CD14-positive monocyte (primary cell): ENCODE results near the gene CHST12. TPM values are rescaled to one million over a fixed set of nuclear protein-coding genes. Genes with fewer than 3 reads are reported as not detected.

Experiments used
- DNase-seq, 3 donors: peaks; one replicate each; pipeline ENCODE4 v3.0.0-alpha.2; 2011 to 2022
- H2AFZ ChIP-seq: 2 replicates; pipeline ENCODE4 v1.6.0; 2012; ENCODE audit warnings: mild to moderate bottlenecking, low read depth, low read length, inconsistent platforms; ENCODE audit not compliant: insufficient read depth, poor library complexity, severe bottlenecking
- H3K27ac ChIP-seq, 2 donors: 1 replicate in 1 of 2; 2 replicates in 1 of 2; pipeline ENCODE4 v1.5.1; 2012 to 2013; ENCODE audit warnings: low read length in 2 of 2, control low read depth in 1 of 2, inconsistent platforms in 1 of 2, low read depth in 1 of 2, mild to moderate bottlenecking in 1 of 2
- H3K27me3 ChIP-seq, 2 donors: one replicate each; pipeline versions ENCODE4 v1.6.0 to v1.6.1; 2011 to 2013; ENCODE audit warnings: low read length in 2 of 2; ENCODE audit not compliant: control insufficient read depth in 2 of 2, insufficient read depth in 2 of 2
- H3K36me3 ChIP-seq, 2 donors: replicated peaks in 1 of 2; 1 replicate in 1 of 2; 2 replicates in 1 of 2; pipeline versions ENCODE4 v1.5.1 to v1.6.1; 2012 to 2013; ENCODE audit warnings: low read length in 2 of 2, control low read depth in 1 of 2, inconsistent platforms in 1 of 2, mild to moderate bottlenecking in 1 of 2; ENCODE audit not compliant: insufficient read depth in 2 of 2, control insufficient read depth in 1 of 2
- H3K4me1 ChIP-seq, 2 donors: 1 replicate in 1 of 2; 2 replicates in 1 of 2; pipeline versions ENCODE4 v1.5.1 to v1.6.1; 2012 to 2013; ENCODE audit warnings: low read length in 2 of 2, control low read depth in 1 of 2, inconsistent platforms in 1 of 2, mild to moderate bottlenecking in 1 of 2, moderate library complexity in 1 of 2; ENCODE audit not compliant: insufficient read depth in 2 of 2, control insufficient read depth in 1 of 2
- H3K4me2 ChIP-seq: replicated peaks from 2 replicates; pipeline ENCODE3; 2012; ENCODE audit warnings: low read length, moderate library complexity, mild to moderate bottlenecking; ENCODE audit not compliant: poor library complexity, severe bottlenecking; ENCODE audit errors: extremely low read depth
- H3K4me3 ChIP-seq, 3 experiments: fragments of 200-600 bp in 1 of 3; sonication (generic) in 1 of 3; replicated peaks in 1 of 3; 1 replicate in 2 of 3; 2 replicates in 1 of 3; pipeline ENCODE4 v1.5.1; 2011 to 2013; ENCODE audit warnings: low read length in 3 of 3, mild to moderate bottlenecking in 3 of 3, control low read depth in 2 of 3, low read depth in 2 of 3, inconsistent platforms in 1 of 3, moderate library complexity in 1 of 3
- H3K79me2 ChIP-seq: 2 replicates; pipeline ENCODE4 v1.6.0; 2012; ENCODE audit warnings: mild to moderate bottlenecking, control low read depth, inconsistent platforms, low read length, moderate library complexity; ENCODE audit not compliant: insufficient read depth
- H3K9ac ChIP-seq: 2 replicates; pipeline ENCODE4 v1.6.0; 2017; ENCODE audit warnings: low read length, mild to moderate bottlenecking; ENCODE audit not compliant: insufficient read depth, poor library complexity, severe bottlenecking
- H3K9me3 ChIP-seq, 2 donors: replicated peaks in 1 of 2; 1 replicate in 1 of 2; 2 replicates in 1 of 2; pipeline versions ENCODE4 v1.5.1 to v1.6.1; 2012 to 2013; ENCODE audit warnings: low read length in 2 of 2, control low read depth in 1 of 2; ENCODE audit not compliant: control insufficient read depth in 1 of 2, insufficient read depth in 1 of 2
- H4K20me1 ChIP-seq: 2 replicates; pipeline ENCODE4 v1.6.0; 2012; ENCODE audit warnings: mild to moderate bottlenecking, low read length, control low read depth, moderate library complexity; ENCODE audit not compliant: insufficient read depth
- H3K27ac Mint-ChIP-seq, 7 donors: one replicate each; pipeline ENCODE4 v1.8.0; 2020; ENCODE audit warnings: mild to moderate bottlenecking in 7 of 7, mixed read lengths in 7 of 7, moderate library complexity in 6 of 7, inconsistent platforms in 2 of 7
- H3K27me3 Mint-ChIP-seq, 3 donors: one replicate each; pipeline ENCODE4 v1.8.0; 2021 to 2022; ENCODE audit warnings: low read depth in 3 of 3, mild to moderate bottlenecking in 3 of 3, mixed read lengths in 3 of 3, moderate library complexity in 3 of 3, inconsistent platforms in 1 of 3
- H3K36me3 Mint-ChIP-seq, 2 donors: one replicate each; pipeline ENCODE4 v1.8.0; 2020; ENCODE audit warnings: mixed read lengths in 2 of 2, inconsistent platforms in 1 of 2, mild to moderate bottlenecking in 1 of 2
- H3K4me1 Mint-ChIP-seq: one replicate; pipeline ENCODE4 v1.8.0; 2020; ENCODE audit warnings: mild to moderate bottlenecking, mixed read lengths
- H3K4me3 Mint-ChIP-seq, 2 donors: one replicate each; pipeline ENCODE4 v1.8.0; 2020; ENCODE audit warnings: mild to moderate bottlenecking in 2 of 2, mixed read lengths in 2 of 2, moderate library complexity in 1 of 2
- H3K9me3 Mint-ChIP-seq, 7 donors: one replicate each; pipeline ENCODE4 v1.8.0; 2020 to 2022; ENCODE audit warnings: mixed read lengths in 7 of 7, mild to moderate bottlenecking in 6 of 7, moderate library complexity in 6 of 7, inconsistent platforms in 2 of 7
- CTCF ChIP-seq: fragments of 200-600 bp; IDR thresholded peaks from one replicate; pipeline ENCODE4 v1.8.0; 2022; ENCODE audit warnings: antibody characterized with exemption, mild to moderate bottlenecking
- WGBS: methylation state at CpG from one replicate; pipeline ENCODE4 v1.1.5; 2013; ENCODE audit warnings: missing lambda C conversion rate; ENCODE audit not compliant: insufficient coverage; 5-methylcytosine and 5-hydroxymethylcytosine counted together
- intact Hi-C, 2 donors: fragments of 100-400 bp; cut with micrococcal nuclease; formaldehyde crosslinking; loops; one replicate each; pipeline versions ENCODE4 v1.15.0 to v1.15.1; 2023
- polyA plus RNA-seq, 3 donors: library from polyadenylated mRNA; depleted of rRNA in 1 of 3; unstranded in 2 of 3; stranded (reverse) in 1 of 3; fragments of 300-500 nt in 2 of 3; fragments of >200 nt in 1 of 3; fragmentation: Illumina TruSeq in 2 of 3; gene quantifications; 1 replicate in 2 of 3; 2 replicates in 1 of 3; pipeline ENCODE4 v1.2.3, GENCODE V29; 2012 to 2021

CHST12 gene
- polyA plus RNA-seq, 3 donors: 5.8 to 10.6 (median 7.5) TPM

DNA sequence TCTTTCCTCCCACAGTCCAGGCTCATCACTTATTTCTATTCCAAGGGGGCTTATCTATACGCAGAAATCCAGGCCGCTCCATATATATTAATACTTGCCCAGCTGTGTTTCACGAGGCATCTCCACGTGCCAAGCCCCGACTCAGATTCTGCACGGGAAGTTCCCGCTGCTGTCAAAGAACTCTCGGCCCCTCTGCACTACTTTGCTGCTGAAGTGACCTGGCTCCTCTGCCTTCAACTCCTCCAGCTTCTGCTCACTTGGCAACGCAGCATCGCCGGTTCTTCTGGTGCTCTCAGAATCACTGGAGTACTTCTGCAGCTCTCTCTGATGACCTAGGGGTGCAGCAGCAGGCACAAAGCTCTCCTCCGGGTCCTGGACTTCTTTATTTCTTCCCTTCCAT, 9.7 kb upstream of the CHST12 start:
- H3K36me3 Mint-ChIP-seq: no peaks in the 10 kb centered on the region
- H3K9me3 ChIP-seq: no peaks in the 10 kb centered on the region
- TF ChIP-seq CTCF: no peak
- intact Hi-C loops: no loop called here
- peak overlapping the region in 3 of 7 donors; percentile 66 to 87 (median 83) for H3K27ac Mint-ChIP-seq
- no peak overlapping the region for H3K9ac ChIP-seq
- no peak for DNase-seq
- peaks cover 33% of the 10 kb centered on the region for H3K4me1 Mint-ChIP-seq
- H3K4me2 ChIP-seq: peak overlapping the region; percentile 41
- H3K9me3 Mint-ChIP-seq: peaks cover 0 to 2% (median 0%) of the 10 kb centered on the region in 7 donors
- peak overlapping the region; percentile 53 for H2AFZ ChIP-seq
- H3K27me3 ChIP-seq: no peaks in the 10 kb centered on the region
- H3K4me1 ChIP-seq: peaks cover 18% of the 10 kb centered on the region in 2 donors
- peak overlapping the region in 1 of 2 donors; percentile 41 for H3K27ac ChIP-seq
- WGBS: 62% methylated on average over 10 of the region's 12 CpGs
- no peaks in the 10 kb centered on the region for H3K36me3 ChIP-seq
- peak overlapping the region in 1 of 3 experiments; percentile 39 for H3K4me3 ChIP-seq
- no peaks in the 10 kb centered on the region for H4K20me1 ChIP-seq
- no peak overlapping the region for H3K4me3 Mint-ChIP-seq
- peaks cover 0 to 12% (median 3%) of the 10 kb centered on the region in 3 donors for H3K27me3 Mint-ChIP-seq
- H3K79me2 ChIP-seq: no peaks in the 10 kb centered on the region

DNA sequence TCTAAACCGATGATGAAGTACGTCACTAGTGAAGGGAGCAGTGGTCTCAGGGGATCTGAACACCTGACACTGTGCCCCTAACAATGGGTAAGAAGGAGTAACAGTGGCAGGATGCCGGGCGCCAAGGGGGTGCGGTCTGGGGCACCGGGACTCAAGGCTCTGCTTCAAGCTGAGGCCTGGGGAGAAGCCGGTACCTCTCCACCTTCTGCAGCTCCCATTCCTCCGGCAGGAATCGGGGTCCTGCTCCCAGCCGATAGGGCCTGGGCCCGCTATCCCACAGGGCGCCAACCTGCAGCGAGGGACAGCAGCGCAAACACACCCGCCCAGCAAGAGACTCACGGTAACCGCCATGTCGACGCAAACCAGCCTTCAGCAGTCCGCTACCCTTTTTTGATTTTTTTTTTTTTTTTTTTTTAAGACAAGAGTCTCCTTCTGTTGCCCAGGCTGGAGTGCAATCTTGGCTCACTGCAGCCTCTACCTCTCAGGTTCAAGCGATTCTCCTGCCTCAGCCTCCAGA, 8.8 kb upstream of the CHST12 start:
- TF ChIP-seq CTCF: no peak
- H3K9me3 Mint-ChIP-seq: peaks cover 0 to 2% (median 0%) of the 10 kb centered on the region in 7 donors
- H3K4me3 ChIP-seq: no peak overlapping the region
- H3K9ac ChIP-seq: no peak overlapping the region
- intact Hi-C loops: no loop called here
- peaks cover 25% of the 10 kb centered on the region in 2 donors for H3K4me1 ChIP-seq
- H2AFZ ChIP-seq: no peak overlapping the region
- H3K27me3 Mint-ChIP-seq: peaks cover 0 to 7% (median 3%) of the 10 kb centered on the region in 3 donors
- DNase-seq: no peak
- H3K36me3 Mint-ChIP-seq: no peaks in the 10 kb centered on the region
- no peaks in the 10 kb centered on the region for H4K20me1 ChIP-seq
- H3K36me3 ChIP-seq: no peaks in the 10 kb centered on the region
- 98% methylated on average over 15 of the region's 21 CpGs for WGBS
- H3K9me3 ChIP-seq: no peaks in the 10 kb centered on the region
- no peaks in the 10 kb centered on the region for H3K79me2 ChIP-seq
- H3K4me1 Mint-ChIP-seq: peaks cover 34% of the 10 kb centered on the region
- no peak overlapping the region for H3K4me3 Mint-ChIP-seq
- no peak overlapping the region for H3K27ac ChIP-seq
- H3K27me3 ChIP-seq: no peaks in the 10 kb centered on the region
- H3K4me2 ChIP-seq: no peak overlapping the region
- no peak overlapping the region for H3K27ac Mint-ChIP-seq
